AG08396 (cell line): ENCODE data around the gene CD8B.

Experiments
- DNase-seq: peaks from one replicate; pipeline ENCODE4 v3.0.0; 2012; ENCODE audit warnings: low spot score, mixed read lengths

Gene CD8B

GRCh38 chr2:86806059-86806857 lies 55.4 kb downstream of the CD8B start:
- no peak for DNase-seq

DNA sequence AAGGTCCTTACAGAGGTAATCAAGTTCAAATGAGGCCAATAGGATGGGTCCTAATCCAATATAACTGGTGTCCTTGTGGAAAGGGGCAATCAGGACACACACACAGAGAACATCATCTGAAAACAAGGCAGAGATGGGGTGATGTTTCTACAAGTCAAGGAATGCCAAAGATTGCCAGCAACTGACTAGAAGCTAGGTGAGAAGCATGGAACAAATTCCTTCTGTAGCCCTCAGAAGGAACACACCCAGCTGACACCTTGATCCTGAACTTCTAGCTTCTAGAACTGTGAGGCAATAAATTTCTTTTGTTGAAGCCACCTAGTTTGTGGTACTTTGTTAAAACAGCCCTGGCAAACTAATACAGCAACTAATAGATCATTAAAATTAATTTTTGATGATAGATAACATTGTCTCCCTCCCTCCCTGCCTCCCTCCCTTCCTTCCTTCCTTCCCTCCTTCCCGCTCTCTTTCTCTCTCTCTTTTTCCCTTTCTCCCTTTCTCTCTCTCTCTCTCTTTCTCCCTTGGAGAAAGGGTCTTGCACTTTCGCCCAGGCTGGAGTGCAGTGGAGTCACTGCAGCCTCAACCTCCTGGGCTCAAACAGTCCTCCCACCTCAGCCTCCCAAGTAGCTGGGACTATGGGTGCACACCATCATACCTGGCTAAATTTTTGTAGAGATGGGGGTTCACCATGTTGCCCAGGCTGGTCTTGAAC lies 60.7 kb downstream of the CD8B start:
- no peak for DNase-seq

DNA sequence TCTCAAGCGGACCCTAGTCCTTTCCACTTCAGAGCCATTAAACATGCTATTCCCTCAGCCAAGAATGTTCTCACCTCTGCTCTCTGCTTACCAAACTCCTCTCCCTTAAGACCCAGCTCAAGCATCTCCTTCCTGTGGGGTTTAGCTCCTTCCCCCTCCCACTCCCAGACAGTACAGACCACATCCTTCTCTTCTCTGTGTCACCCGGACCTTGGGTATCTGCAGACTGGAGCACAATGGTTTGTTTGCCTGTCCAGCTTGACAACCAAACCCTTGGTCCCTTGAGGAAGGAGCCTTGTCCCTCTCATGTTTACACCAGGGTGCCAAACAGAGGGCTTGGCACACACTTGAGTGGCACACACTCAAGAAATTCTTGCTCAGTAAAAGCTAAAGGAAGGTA lies 66.8 kb downstream of the CD8B start:
- no peak for DNase-seq

DNA sequence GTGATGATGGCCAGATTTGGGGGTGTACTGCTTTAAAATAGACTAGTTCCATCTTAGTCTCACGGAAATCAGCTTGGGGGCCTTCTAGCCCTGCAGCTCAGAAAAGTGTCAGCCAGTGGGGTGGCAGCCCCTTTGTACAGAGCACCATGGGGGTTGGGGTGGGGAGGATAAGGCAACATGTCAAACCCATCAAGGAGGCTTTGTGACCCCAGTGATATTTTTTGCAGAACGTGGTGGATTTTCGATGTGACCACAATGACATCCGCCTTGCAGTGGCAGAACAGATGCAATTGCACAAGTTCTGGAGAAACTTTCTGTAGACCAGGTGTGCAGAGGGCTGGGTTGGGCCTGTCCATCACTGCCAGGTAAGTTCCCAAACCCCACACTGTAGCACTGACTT lies 67.9 kb downstream of the CD8B start:
- DNase-seq: no peak

- no peak for DNase-seq
Observed at GRCh38 chr2:86791573-86791972, 70.1 kb downstream of the CD8B start.

GRCh38 chr2:86790676-86791572 lies 70.8 kb downstream of the CD8B start, which contains the start of gene CD8A:
CD8A (minus strand) TSS chr2:86790913; CDS start chr2:86790825, 88 bp downstream.
- peak; percentile 54 for DNase-seq

DNA sequence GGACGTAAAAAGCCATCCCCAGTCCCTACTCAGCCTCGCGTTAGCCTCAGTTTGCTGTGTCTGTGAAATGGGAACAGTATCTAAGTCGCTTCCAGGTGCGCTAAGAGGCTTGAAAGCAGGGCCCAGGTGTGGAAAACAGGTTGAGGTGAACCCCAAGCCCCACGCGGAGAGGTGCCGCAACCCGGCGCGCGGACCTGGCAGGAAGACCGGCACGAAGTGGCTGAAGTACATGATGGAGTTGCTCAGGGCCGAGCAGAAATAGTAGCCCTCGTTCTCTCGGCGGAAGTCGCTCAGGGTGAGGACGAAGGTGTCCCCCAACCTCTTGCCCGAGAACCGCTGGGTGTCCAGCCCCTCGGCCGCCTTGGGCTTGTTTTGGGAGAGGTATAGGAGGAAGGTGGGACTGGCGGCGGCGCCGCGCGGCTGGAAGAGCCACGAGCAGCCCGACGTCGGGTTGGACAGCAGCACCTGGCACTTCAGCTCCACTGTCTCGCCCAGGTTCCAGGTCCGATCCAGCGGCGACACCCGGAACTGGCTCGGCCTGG lies 71.5 kb downstream of the CD8B start:
- DNase-seq: no peak

GRCh38 chr2:86789687-86790133 lies 72.0 kb downstream of the CD8B start:
- no peak for DNase-seq

DNA sequence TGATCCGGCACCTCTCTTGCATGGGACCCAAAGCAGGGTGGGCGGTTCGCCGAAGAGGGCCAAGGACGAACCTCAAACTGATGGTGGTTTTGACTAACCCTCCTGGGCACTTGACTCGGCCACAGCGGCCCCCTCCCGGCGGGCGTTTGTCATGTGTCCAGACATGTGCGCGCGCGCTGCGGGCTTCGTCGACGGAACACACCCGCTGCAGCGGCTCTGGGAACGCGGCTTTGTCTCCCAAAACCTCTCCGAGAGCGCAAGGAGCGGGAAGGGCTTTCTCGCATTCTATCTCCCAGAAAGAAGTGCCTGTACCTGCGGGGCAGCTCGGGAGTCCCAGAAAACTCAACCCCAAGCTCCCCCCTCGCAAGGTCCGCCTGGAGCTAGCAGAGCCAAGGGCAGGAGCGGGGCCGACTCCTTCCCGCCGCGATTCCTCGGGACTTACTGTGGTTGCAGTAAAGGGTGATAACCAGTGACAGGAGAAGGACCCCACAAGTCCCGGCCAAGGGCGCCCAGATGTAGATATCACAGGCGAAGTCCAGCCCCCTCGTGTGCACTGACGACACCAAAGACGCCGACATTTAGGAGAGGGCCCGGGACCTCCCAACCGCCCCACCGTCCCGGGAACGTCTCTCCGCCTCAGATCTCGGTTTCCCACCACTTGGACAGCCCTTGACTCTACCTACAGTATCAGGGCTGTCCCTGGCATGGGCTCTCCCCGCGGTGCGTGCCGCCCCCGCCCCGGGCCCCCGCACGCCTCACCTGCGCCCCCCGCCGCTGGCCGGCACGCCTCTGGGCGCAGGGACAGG lies 72.6 kb downstream of the CD8B start:
- DNase-seq: no peak

DNA sequence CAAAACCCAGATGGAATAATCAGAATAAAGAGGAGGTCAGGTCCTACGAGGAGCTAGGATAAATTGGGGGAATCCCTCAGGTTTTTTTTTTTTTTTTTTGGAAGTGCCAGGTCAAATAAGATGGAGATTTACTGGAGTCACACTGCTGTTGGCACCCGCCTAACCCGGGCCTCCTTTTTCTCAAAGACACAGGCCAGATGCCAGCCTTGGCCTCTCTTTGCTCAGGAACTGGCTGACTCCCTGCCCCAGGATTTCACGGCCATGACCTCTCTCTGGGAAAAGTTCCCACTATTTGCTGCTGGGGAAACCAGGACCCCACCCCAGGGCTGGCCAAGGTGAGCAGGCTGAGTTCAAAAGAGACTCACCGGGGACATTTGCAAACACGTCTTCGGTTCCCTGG lies 73.5 kb downstream of the CD8B start:
- no peak for DNase-seq

GRCh38 chr2:86787736-86788135 lies 74.0 kb downstream of the CD8B start:
- DNase-seq: no peak

- no peak for DNase-seq
Observed at GRCh38 chr2:86786001-86786536, 75.6 kb downstream of the CD8B start.

- no peak for DNase-seq
Observed at GRCh38 chr2:86785456-86785855, 76.2 kb downstream of the CD8B start.

DNA sequence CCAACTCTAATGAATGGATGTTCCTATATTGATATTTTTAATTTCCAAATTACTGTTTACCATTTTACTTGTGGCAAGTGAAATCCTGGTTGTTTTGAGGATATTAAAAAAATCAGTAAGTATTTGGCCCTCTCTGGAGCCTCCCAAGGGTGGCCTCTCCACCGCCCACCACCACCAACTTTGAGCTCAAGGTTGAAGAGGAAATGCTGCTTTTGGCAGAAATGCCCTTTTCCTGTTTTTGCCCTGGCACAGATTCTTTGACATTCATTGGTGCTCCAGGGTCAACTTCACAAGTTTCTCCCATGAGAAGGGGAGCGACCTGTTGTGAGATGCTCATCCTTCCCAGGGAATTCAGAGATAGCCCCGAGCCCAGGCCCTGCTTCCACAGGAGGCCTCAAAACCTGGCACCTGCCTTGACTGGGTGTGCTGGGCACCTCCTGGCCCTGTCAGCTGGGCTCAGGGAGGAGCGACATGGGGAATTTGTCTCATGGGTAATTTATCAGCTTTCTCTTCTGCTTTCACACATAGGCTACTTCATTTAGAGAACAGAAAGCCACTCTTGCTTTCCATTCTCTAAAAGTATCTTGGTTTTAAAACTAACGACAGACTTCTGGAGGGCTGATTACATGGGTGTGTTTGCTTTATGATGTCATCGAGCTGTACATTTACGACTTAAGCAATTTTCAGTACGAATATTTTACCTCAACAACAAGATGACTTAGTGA lies 77.9 kb downstream of the CD8B start:
- no peak for DNase-seq

DNA sequence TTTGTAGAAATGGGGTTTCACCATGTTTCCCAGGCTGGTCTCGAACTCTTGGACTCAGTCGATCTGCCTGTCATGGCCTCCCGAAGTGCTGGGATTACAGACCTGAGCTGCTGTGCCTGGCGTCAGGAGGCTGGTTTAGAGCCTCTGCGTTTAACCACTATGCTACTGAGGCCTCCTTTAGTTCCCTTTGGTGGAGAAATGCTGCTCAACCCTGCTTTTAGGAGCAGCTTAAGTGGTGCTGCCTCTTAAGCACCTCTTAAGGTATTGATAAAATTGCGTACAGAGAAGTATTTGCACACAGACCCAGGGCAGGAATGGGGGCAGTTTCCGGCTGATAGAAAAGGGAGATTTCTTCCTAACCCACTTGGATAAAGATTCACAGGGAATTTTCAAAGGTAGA lies 78.9 kb downstream of the CD8B start:
- no peak for DNase-seq

DNA sequence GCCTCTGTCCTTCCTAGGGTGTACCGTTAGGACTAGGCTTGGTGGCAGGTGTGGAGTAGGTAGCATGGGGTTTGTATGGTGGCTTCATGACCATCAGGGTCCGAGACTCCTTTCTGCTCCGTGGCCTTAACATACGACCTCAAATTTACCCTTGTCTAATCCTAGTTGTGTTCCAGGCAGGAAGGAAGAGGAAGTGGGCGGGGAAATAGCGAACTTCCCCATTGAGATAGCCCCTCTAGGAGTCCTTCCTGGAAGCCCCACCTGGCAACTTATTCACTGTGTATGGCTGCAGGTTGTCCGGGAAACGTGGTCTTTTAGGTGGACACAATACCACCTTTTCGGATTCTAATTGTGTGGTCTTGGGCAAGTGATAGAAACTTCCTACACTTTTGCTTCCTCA lies 80.3 kb downstream of the CD8B start:
- no peak for DNase-seq

GRCh38 chr2:86779971-86780370 lies 81.7 kb downstream of the CD8B start:
- DNase-seq: no peak

DNA sequence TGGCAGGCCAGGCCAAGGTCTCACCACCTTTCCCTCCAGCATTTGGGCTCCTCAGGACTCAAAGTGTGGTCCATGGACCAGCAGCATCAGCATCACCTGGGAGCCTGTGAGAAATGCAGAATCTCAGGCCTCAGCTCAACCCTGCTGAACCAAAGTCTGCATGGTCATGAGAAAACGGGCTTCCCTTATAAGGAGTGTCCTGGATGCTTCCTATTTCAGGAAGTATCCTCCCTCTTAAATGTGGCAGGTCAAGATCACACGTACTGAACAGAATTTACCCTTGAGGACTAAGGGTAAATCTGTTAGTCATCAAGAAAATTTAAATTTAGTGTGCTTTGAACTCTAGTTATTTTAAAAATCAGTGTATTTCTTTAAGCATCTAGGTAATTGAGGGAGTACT lies 82.7 kb downstream of the CD8B start:
- DNase-seq: no peak

GRCh38 chr2:86776532-86776931 lies 85.2 kb downstream of the CD8B start:
- no peak for DNase-seq

DNA sequence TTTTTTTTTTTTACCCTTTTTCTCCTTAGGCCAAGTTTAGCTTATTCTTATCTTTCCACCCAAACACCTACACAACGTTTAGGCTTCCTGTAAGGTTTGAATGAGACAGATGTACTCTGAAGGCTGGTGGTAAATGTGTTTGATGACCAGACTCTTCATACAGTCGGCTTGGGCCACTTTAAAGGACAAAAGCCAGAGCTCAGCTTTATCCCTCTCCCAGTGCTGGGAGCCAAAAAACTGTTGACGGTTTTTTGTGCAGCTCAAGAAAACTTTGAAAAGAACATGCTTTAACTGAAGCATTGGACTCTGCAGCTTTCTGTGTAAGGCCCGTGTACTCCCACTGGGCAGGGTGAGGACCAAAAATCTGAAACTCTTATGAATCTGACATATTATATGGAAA lies 86.3 kb downstream of the CD8B start:
- DNase-seq: no peak
